A549 (cell line): ENCODE data around the gene NLRC3. TPM values are rescaled to one million over a fixed set of nuclear protein-coding genes. Genes with fewer than 3 reads are reported as not detected.

Experiments used
- ATAC-seq, 2 experiments: fragments of 200-7000 bp in 1 of 2; fragments of >200 bp in 1 of 2; cut with Nextera tagmentation in 1 of 2; cut with Tn5 transposase in 1 of 2; 3 replicates each; pipeline versions ENCODE4 v1.8.0 to v1.9.1; 2018 to 2020; ENCODE audit warnings: mild to moderate bottlenecking in 1 of 2, moderate library complexity in 1 of 2
- CTCF ChIA-PET: fragments of 300-600 bp; sonication (Branson Sonifier 250); formaldehyde crosslinking; extraction: SDS; loops from one replicate; lab custom pipeline; 2021; ENCODE audit warnings: antibody characterized with exemption, inconsistent platforms; lab: Yijun Ruan, JAX
- POLR2A ChIA-PET: fragments of 350-600 bp; formaldehyde crosslinking; extraction: SDS; loops from one replicate; lab custom pipeline; 2021; ENCODE audit warnings: antibody characterized with exemption, inconsistent platforms; lab: Yijun Ruan, JAX
- DNase-seq, 2 experiments: peaks; one replicate each; pipeline versions ENCODE4 v3.0.0 to v3.0.0-alpha.2; 2011 to 2016; ENCODE audit warnings: low read depth in 1 of 2, low spot score in 1 of 2
- FAIRE-seq: peaks from 2 replicates; lab custom pipeline; 2011; peaks lifted over from hg19 to GRCh38; lab: Jason Lieb, UNC
- H3K27ac ChIP-seq, 2 experiments: fragments of >200 bp; sonication (Bioruptor Twin); formaldehyde crosslinking; 3 replicates each; pipeline ENCODE4 v1.5.1; 2016 to 2017
- H3K4me1 ChIP-seq: fragments of >200 bp; sonication (Bioruptor Twin); formaldehyde crosslinking; 3 replicates; pipeline ENCODE4 v1.6.1; 2016
- H3K4me2 ChIP-seq: fragments of >200 bp; sonication (Bioruptor Twin); formaldehyde crosslinking; 3 replicates; pipeline ENCODE4 v1.6.1; 2016
- H3K4me3 ChIP-seq: fragments of >200 bp; sonication (Bioruptor Twin); formaldehyde crosslinking; 3 replicates; pipeline ENCODE4 v1.5.1; 2016
- H3K9me3 ChIP-seq: fragments of >200 bp; sonication (Bioruptor Twin); formaldehyde crosslinking; 3 replicates; pipeline ENCODE4 v1.6.1; 2016
- CEBPB ChIP-seq, 2 experiments: fragments of >200 bp in 1 of 2; sonication (Bioruptor Twin) in 1 of 2; formaldehyde crosslinking in 1 of 2; IDR thresholded peaks; 2 replicates each; pipeline ENCODE4 v1.6.1; 2012 to 2016
- CHD2 ChIP-seq: fragments of 150-350 bp; IDR thresholded peaks from 2 replicates; pipeline ENCODE4 v1.6.1; 2014; ENCODE audit warnings: low read length; ENCODE audit not compliant: partially characterized antibody
- EHMT2 ChIP-seq: fragments of 200-600 bp; sonication (generic); IDR thresholded peaks from 2 replicates; pipeline ENCODE4 v1.6.1; 2016; ENCODE audit warnings: antibody characterized with exemption, low read depth, mild to moderate bottlenecking, moderate library complexity
- FOXS1 ChIP-seq: fragments of 250-450 bp; sonication (Bioruptor Pico); IDR thresholded peaks from 2 replicates; pipeline ENCODE4 v1.5.0; 2020; ENCODE audit warnings: mild to moderate bottlenecking, moderate library complexity
- HEYL ChIP-seq: fragments of 250-450 bp; sonication (Bioruptor Pico); IDR thresholded peaks from 2 replicates; pipeline ENCODE4 v1.8.0; 2021; ENCODE audit warnings: mild to moderate bottlenecking, moderate library complexity
- JUN ChIP-seq, 2 experiments: fragments of >200 bp; sonication (Bioruptor Twin); formaldehyde crosslinking; IDR thresholded peaks; 2 replicates in 1 of 2; 3 replicates in 1 of 2; pipeline ENCODE4 v1.6.1; 2016 to 2017
- MAFK ChIP-seq: fragments of 450-650 bp; IDR thresholded peaks from 2 replicates; pipeline ENCODE4 v1.6.1; 2014; ENCODE audit not compliant: partially characterized antibody
- NR3C1 ChIP-seq: fragments of >200 bp; sonication (Bioruptor Twin); formaldehyde crosslinking; IDR thresholded peaks from 3 replicates; pipeline ENCODE4 v1.6.1; 2017
- POLR2A ChIP-seq: IDR thresholded peaks from 2 replicates; pipeline ENCODE4 v1.6.1; 2012; ENCODE audit warnings: mild to moderate bottlenecking, low read length
- RAD21 ChIP-seq, 2 experiments: fragments of >200 bp in 1 of 2; sonication (Bioruptor Twin) in 1 of 2; formaldehyde crosslinking in 1 of 2; IDR thresholded peaks in 1 of 2; conservative IDR thresholded peaks in 1 of 2; 2 replicates in 1 of 2; 3 replicates in 1 of 2; pipeline ENCODE4 v1.6.1; 2012 to 2018; ENCODE audit warnings: inconsistent platforms in 1 of 2
- RARB ChIP-seq: fragments of 250-450 bp; sonication (Bioruptor Pico); IDR thresholded peaks from 2 replicates; pipeline ENCODE4 v1.8.0; 2021; ENCODE audit warnings: mild to moderate bottlenecking, moderate library complexity
- RCOR1 ChIP-seq: fragments of 150-350 bp; IDR thresholded peaks from 2 replicates; pipeline ENCODE4 v1.6.1; 2014; ENCODE audit warnings: antibody characterized with exemption, low read length, low read depth
- RNF2 ChIP-seq: fragments of 200-600 bp; sonication (generic); IDR thresholded peaks from 2 replicates; pipeline ENCODE4 v1.6.1; 2016; ENCODE audit warnings: low read depth, mild to moderate bottlenecking, antibody characterized with exemption, moderate library complexity, borderline replicate concordance
- SREBF2 ChIP-seq: fragments of 450-650 bp; IDR thresholded peaks from 2 replicates; pipeline ENCODE4 v1.6.1; 2014; ENCODE audit warnings: mild to moderate bottlenecking, moderate library complexity
- TFCP2L1 ChIP-seq: fragments of 250-450 bp; sonication (Bioruptor Pico); IDR thresholded peaks from 2 replicates; pipeline ENCODE4 v1.5.0; 2021; ENCODE audit warnings: mild to moderate bottlenecking
- ZNF302 ChIP-seq: fragments of 250-450 bp; sonication (Bioruptor Pico); IDR thresholded peaks from 2 replicates; pipeline ENCODE4 v1.9.0; 2021; ENCODE audit warnings: inconsistent platforms, mild to moderate bottlenecking, moderate library complexity
- WGBS: methylation state at CpG from one replicate; pipeline ENCODE4 v1.1.6; 2017; ENCODE audit errors: missing lambda C conversion rate; 5-methylcytosine and 5-hydroxymethylcytosine counted together
- polyA plus RNA-seq, 4 experiments: library from polyadenylated mRNA; depleted of rRNA in 3 of 4; stranded (reverse); fragments of >200 nt; fragmentation: RNase III in 1 of 4; extraction: RNeasy Plus Mini Kit Qiagen cat#74134 plus additional on column Dnase treatment in 1 of 4; gene quantifications; 2 replicates in 3 of 4; 3 replicates in 1 of 4; pipeline ENCODE4 v1.2.3, GENCODE V29; 2011 to 2017
- TF ChIP-seq, protein P1 (sequence below): fragments of 250-450 bp; sonication (Bioruptor Pico); IDR thresholded peaks from 2 replicates; pipeline ENCODE4 v1.5.0; 2020; ENCODE audit warnings: low read depth, mild to moderate bottlenecking, moderate library complexity
- TF ChIP-seq, protein P2 (sequence below): fragments of 150-350 bp; IDR thresholded peaks from 2 replicates; pipeline ENCODE4 v1.6.1; 2014; ENCODE audit warnings: low read depth, mild to moderate bottlenecking, low read length
- TF ChIP-seq, protein P3 (sequence below): fragments of >200 bp; sonication (Bioruptor Twin); formaldehyde crosslinking; IDR thresholded peaks from 2 replicates; pipeline ENCODE4 v1.6.1; 2016
- TF ChIP-seq, protein P4 (sequence below): IDR thresholded peaks from 2 replicates; pipeline ENCODE4 v1.6.1; 2012; ENCODE audit warnings: low read depth, borderline replicate concordance
- TF ChIP-seq, protein P5 (sequence below): fragments of 250-450 bp; sonication (Bioruptor Pico); IDR thresholded peaks from 2 replicates; pipeline ENCODE4 v1.5.0; 2021; ENCODE audit warnings: mild to moderate bottlenecking, moderate library complexity, borderline replicate concordance

NLRC3 gene
- polyA plus RNA-seq, 2 of the 4 experiments (the other 2 are of a cell fraction): 0.04 TPM; not detected in 1

DNA sequence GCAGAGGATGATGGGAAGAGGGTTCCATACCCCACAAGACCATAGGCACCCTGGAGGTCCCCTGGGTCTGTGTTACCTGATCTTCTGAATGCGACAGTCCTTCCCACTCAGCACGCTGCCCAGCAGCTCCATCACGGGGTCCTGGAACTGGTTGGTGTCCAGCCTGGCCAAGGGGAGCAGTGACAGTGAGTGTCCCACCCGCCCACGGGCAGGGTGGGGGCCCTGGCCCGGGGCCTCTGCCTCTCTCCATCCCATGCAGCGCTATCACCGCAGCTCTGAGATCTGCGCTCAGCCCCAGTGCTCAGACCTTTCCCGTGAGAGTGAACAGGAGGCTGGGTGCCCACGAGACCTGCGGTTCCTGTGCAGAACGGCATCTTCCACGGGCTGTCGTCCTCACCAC, 15.6 kb downstream of the NLRC3 start:
- DNase-seq: no peak
- H3K4me3 ChIP-seq: no peak overlapping the region
- no peak for FAIRE-seq
- H3K9me3 ChIP-seq: no peaks in the 10 kb centered on the region
- H3K4me1 ChIP-seq: no peaks in the 10 kb centered on the region
- ChIA-PET CTCF (no interaction called here), POLR2A (interaction anchor here (0.5 kb wide), 1 partner anchor 72 kb away, joined by 6 read pairs; no protein-coding TSS in a partner anchor)
- no peak for ATAC-seq
- TF ChIP-seq SREBF2 (no peak), CEBPB (IDR thresholded peaks at IDR 0.05) (no peak)
- no peak overlapping the region for H3K27ac ChIP-seq
- no peak overlapping the region for H3K4me2 ChIP-seq
- WGBS: 67% methylated on average over 15 of the region's 15 CpGs

DNA sequence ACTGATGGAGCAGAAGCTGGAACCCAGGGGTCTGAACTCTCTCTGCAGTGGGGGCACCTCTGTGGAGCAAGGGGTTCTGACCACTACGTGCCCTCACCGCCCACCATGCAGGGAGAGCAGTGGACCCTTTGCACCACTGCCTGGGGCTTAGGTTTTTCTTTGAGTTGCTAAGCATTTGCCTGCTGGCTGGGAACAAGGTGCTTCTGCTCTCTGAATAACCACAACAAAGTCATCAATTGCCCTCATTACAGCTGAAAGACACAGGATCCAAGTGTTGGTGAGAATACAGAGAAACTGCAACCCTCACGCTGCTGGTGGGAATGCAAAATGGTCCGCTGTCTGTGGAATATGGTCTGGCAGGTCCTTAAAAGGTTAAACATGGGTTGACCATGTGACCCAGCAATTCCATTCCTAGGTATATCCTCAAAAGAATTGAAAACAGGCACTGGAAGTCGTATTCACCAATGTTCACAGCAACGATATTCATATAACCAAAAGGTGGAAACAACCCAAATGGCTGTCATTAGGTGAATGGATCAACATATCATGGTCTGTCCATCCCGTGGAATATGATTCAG, 22.8 kb downstream of the NLRC3 start:
- ATAC-seq (no peak), FAIRE-seq (no peak), DNase-seq (no peak)
- TF ChIP-seq HEYL: no peak
- TF ChIP-seq CHD2: no peak
- no peak for TF ChIP-seq JUN (IDR thresholded peaks at IDR 0.05)
- TF ChIP-seq NR3C1: no peak
- no peak overlapping the region for H3K4me3 ChIP-seq
- ChIA-PET POLR2A (no interaction called here), CTCF (interaction anchor here (0.6 kb wide), 1 partner anchor 93 kb away, joined by 3 read pairs; no protein-coding TSS in a partner anchor)
- H3K27ac ChIP-seq: no peak overlapping the region
- WGBS: 82% methylated on average over 7 of the region's 7 CpGs
- H3K9me3 ChIP-seq: no peaks in the 10 kb centered on the region
- no peaks in the 10 kb centered on the region for H3K4me1 ChIP-seq
- H3K4me2 ChIP-seq: no peak overlapping the region

DNA sequence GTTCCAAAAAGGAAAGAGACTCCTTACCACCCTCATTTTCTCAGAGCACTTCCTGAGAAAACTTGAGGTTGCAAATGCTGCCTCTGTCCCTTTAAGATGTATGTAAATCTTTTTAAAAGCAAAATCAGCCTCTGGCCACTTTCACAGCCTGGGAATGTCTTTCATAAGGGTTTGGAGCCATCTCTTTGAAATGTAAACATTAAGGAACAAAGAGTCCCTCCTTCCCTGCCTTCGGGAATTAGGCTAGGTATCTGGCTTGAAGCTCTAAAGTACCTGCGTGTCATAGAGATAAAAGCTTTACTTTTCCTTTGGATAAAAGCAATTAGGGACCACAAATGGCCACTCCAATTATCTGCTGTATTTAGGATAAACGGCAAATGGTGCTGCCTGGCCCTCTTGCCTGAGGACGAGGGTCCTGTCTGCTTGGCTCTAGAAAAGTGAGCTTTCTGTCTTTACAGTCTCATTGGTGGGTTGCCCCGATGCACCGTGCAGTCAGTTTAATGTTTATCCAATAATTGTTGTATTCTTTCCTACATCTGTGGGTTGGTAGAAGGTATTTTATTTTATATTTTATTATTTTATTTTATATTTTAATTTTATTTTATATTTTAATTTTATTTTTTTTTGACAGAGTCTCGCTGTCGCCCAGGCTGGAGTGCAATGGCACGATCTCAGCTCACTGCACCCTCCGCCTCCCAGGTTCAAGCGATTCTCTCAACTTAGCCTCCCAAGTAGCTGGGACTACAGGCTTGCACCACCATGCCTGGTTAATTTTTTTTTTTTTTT, 23.9 kb downstream of the NLRC3 start:
- TF ChIP-seq, protein P1, sequence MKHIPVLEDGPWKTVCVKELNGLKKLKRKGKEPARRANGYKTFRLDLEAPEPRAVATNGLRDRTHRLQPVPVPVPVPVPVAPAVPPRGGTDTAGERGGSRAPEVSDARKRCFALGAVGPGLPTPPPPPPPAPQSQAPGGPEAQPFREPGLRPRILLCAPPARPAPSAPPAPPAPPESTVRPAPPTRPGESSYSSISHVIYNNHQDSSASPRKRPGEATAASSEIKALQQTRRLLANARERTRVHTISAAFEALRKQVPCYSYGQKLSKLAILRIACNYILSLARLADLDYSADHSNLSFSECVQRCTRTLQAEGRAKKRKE: no peak
- TF ChIP-seq, protein P2, sequence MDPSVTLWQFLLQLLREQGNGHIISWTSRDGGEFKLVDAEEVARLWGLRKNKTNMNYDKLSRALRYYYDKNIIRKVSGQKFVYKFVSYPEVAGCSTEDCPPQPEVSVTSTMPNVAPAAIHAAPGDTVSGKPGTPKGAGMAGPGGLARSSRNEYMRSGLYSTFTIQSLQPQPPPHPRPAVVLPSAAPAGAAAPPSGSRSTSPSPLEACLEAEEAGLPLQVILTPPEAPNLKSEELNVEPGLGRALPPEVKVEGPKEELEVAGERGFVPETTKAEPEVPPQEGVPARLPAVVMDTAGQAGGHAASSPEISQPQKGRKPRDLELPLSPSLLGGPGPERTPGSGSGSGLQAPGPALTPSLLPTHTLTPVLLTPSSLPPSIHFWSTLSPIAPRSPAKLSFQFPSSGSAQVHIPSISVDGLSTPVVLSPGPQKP: no peak
- TF ChIP-seq, protein P3, sequence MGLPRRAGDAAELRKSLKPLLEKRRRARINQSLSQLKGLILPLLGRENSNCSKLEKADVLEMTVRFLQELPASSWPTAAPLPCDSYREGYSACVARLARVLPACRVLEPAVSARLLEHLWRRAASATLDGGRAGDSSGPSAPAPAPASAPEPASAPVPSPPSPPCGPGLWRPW: no peak
- TF ChIP-seq TFCP2L1 (no peak), RCOR1 (no peak), POLR2A (no peak), RARB (CRISPR knock-in tag) (no peak)
- no peak for ATAC-seq
- FAIRE-seq: no peak

DNA sequence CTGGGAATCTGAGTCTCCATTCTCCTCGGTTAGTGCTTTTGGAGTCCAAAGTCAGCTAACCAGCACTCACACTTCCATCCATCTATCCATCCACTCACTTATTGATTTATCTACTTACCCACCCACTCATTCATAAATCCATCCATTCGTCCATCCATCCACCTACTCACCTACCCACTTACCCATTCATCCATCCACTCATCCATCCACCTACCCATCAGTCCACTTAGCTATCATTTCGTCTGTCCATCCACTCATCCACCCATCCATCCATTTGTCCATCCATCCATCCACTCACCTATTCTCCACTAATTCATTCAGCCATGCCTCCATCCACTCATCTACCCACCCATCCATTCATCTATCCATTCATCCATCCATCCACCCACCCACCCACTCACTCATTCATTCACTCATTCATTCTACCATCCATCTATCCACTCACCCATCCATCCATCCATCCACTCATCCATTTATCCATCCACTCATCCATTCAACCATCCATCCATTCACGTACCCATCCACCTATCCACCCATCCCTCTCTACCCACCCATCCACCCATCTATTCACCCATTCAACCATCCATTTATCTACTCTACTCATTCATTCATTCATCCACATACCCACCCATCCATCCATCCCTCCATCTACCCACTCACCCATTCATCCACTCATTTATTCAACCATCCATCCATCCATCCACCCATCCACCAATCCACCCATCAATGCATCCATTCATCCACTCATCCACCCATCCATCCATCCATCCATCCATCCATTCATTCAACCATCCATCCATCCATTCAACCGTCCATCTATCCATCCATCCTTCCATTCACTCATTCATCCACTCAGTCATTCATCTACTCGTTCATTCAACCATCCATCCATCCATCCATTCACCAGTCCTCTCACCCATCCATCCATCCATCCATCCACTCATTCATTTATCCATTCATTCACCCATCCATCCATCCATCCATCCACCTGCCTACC, 26.1 kb downstream of the NLRC3 start:
- no peak for DNase-seq
- Histone ChIP-seq H3K9me3 (no peaks in the 10 kb centered on the region), H3K4me2 (no peak overlapping the region), H3K4me1 (no peaks in the 10 kb centered on the region), H3K27ac (no peak overlapping the region), H3K4me3 (no peak overlapping the region)
- ChIA-PET POLR2A (no interaction called here), CTCF (no interaction called here)
- 23% methylated on average over 6 of the region's 6 CpGs for WGBS
- no peak for ATAC-seq
- no peak for FAIRE-seq
- TF ChIP-seq RAD21 (conservative IDR thresholded peaks at IDR 0.05 in 1 of 2, IDR thresholded peaks at IDR 0.05 in 1 of 2): no peak
- no peak for TF ChIP-seq ZNF302 (CRISPR knock-in tag)
- TF ChIP-seq EHMT2: no peak
- no peak for TF ChIP-seq FOXS1
- no peak for TF ChIP-seq MAFK
- TF ChIP-seq RNF2: no peak
- TF ChIP-seq, protein P4, sequence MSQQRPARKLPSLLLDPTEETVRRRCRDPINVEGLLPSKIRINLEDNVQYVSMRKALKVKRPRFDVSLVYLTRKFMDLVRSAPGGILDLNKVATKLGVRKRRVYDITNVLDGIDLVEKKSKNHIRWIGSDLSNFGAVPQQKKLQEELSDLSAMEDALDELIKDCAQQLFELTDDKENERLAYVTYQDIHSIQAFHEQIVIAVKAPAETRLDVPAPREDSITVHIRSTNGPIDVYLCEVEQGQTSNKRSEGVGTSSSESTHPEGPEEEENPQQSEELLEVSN: no peak
- TF ChIP-seq, protein P3: no peak
- TF ChIP-seq, protein P5, sequence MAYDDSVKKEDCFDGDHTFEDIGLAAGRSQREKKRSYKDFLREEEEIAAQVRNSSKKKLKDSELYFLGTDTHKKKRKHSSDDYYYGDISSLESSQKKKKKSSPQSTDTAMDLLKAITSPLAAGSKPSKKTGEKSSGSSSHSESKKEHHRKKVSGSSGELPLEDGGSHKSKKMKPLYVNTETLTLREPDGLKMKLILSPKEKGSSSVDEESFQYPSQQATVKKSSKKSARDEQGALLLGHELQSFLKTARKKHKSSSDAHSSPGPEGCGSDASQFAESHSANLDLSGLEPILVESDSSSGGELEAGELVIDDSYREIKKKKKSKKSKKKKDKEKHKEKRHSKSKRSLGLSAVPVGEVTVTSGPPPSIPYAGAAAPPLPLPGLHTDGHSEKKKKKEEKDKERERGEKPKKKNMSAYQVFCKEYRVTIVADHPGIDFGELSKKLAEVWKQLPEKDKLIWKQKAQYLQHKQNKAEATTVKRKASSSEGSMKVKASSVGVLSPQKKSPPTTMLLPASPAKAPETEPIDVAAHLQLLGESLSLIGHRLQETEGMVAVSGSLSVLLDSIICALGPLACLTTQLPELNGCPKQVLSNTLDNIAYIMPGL: no peak
- no peak for TF ChIP-seq SREBF2

More for the DNA sequence above, 23.9 kb downstream of the NLRC3 start:
- peak in 1 of 2 experiments; percentile 21 for DNase-seq
- Histone ChIP-seq H3K4me3 (no peak overlapping the region), H3K4me2 (no peak overlapping the region), H3K9me3 (no peaks in the 10 kb centered on the region), H3K4me1 (no peaks in the 10 kb centered on the region), H3K27ac (no peak overlapping the region)
- WGBS: 57% methylated on average over 11 of the region's 11 CpGs
- CTCF ChIA-PET: no interaction called here
- POLR2A ChIA-PET: no interaction called here
